ENCODE results near the gene CWC15. TPM values are rescaled to one million over a fixed set of nuclear protein-coding genes. Genes with fewer than 3 reads are reported as not detected.

The CWC15 gene
- total RNA-seq, result 24.9 and 30.2 TPM in 2 replicates

GRCh38 chr11:94973099-94973968 is at the start of gene CWC15, which contains the start of gene KDM4D:
Gene CWC15 (minus strand): TSS chr11:94973556. CDS start chr11:94972185, 1,371 bp downstream.
Gene KDM4D (plus strand): TSS chr11:94973709. CDS start chr11:94997373, 23,664 bp downstream.

Other genes with a start within 250 kb of the CWC15 start
- 91.9 and 118 TPM in 2 replicates for gene AMOTL1, start 205.2 kb downstream of the CWC15 start, total RNA-seq
- gene KDM4D, start 153 bp upstream of the CWC15 start, total RNA-seq, result 0.78 and 1.0 TPM in 2 replicates
- not detected in 2 replicates for gene KDM4E, start 51.7 kb upstream of the CWC15 start, total RNA-seq
- gene KDM4F, start 75.9 kb upstream of the CWC15 start, total RNA-seq, result not detected in 2 replicates
- gene SRSF8, start 93.4 kb upstream of the CWC15 start, total RNA-seq, result 26.0 and 35.1 TPM in 2 replicates
- gene ENDOD1, start 116.3 kb upstream of the CWC15 start, total RNA-seq, result 50.9 and 128 TPM in 2 replicates

Measured in nasal cavity respiratory epithelium epithelial cell of viscerocranial mucosa (primary cell).